Measurements from ENCODE around the gene LMF2.
A peak's percentile ranks its signal among the peaks of the same experiment; 100 is the strongest.

The LMF2 gene

DNA sequence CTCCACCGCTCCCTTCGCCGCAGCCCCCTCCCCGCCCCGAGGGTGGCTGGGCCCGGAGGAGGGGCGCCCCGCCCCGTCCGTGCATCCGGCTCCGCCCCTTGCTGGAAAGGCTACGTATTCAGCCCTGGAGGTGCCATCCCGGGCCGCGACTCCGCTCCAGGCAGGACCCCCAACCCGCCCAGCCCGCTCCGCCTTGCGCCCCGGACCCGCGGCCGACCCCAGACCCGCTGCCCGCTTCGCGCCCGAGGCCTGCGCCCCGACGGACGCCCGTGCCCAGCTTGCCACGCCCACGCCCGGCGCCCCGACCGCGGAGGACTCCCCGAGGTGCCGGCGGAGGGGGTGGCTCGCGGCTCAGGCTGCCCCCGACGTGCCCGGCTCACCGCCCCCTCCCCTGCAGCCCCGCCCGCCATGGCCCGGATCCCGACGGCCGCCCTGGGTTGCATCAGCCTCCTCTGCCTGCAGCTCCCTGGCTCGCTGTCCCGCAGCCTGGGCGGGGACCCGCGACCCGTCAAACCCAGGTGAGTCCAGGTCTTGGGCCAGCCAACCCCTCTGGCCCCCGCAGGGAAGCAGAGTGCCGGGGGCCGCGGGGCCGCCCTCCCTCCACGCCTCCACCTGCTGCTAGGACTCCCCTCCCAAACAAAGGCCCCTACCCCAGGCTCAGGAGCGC lies 25.9 kb downstream of the LMF2 start, which contains the start of gene ADM2:
TSS of gene ADM2 (plus strand) at position 104 of the 667 bp plus-strand sequence. CDS start at position 409, 305 bp downstream.
- DNase-seq = peak; percentile 53

DNA sequence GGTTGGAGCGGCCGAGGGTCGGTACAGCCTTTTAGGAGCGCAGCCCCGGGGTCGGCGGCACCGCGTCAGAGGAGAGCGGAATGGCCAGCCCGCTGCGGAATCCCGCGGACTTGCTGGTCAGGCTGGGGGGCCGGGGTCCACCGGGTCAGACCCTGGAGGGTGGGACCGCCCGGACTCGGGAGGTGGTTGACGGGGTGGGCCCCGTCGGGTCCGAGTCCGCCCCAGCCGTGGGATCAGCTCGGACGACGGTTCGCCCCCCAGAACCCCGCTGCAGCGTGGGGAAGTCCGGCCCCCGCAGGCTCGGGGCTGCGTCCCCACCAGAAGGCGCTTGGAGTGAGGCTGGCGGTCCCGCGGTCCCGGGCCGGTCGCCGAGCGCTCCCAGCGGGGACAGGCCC lies 26.5 kb downstream of the LMF2 start:
- DNase-seq = no peak

DNA sequence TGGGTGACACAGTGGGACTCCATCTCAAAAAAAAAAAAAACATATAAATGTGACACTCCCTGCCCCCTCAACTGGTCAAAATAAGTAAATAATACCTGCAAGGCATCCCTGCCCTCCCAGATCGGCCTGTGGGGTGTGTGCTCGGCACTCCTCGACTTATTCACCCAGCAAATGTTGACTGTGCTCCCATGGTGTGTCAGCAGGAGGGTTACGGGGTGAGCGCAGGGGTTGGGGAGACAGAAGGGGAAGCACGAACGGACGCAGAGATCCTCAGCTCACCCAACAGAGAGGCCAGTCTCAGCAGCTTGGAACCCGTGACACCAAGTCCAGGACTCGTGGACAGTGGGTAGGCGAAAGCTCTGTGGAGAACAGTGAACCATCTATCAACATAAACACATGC lies 27.8 kb downstream of the LMF2 start:
- no peak for DNase-seq

- no peak for DNase-seq
Observed at GRCh38 chr22:50477923-50478322, 29.6 kb downstream of the LMF2 start.

GRCh38 chr22:50476868-50477267 lies 30.6 kb downstream of the LMF2 start:
- no peak for DNase-seq

GRCh38 chr22:50475652-50476002 lies 31.9 kb downstream of the LMF2 start:
- DNase-seq = no peak

DNA sequence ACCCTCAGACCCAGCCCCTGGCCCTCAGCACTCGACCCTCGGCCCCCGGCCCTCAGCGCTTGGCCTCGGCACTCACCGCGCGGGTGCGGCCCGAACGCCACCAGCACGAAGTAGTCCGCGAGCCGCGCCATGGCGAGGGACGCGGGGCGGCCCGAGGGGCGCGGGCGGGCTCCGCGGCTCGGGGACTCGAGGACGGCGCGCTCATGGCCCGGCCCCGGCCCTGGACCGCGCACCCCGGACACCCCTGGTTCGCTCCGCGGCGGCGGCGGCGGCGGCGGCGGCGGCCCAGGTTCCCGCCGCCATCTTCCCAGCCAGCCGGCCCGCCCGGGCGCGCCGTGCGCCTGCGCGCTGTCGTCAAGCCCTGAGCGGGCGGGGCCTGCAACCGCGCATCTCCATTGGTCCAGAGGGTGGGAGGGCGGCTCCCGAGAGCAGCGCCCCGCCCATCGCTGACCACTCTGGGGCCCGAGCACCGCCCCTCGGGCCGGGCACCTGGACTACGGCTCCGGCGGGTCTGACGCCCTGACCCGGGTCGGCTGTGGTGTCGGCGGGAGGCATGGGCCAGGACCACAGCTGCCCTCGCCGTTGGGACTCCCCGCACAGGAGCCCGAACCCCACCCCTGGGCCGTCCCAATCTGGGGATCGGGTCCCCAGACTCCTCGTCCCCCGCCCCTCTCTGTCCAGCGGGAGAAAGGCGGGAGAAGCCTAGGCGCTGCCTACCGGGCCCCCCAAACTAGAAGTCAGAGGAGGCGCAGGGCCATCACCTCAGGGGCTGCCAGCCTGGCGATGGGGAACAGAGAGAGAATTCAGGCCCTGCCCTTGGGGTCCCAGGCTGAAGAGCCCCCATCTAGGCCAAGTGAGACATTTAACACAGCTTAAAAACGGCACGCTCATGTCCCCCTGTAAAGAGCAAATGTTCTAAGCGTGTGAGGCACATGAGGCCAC lies 32.5 kb downstream of the LMF2 start, which contains the start of gene SBF1:
TSS of gene SBF1 (minus strand) at position 326 of the 942 bp plus-strand sequence. CDS start at position 131, 195 bp downstream.
- peak; percentile 83 for DNase-seq

DNA sequence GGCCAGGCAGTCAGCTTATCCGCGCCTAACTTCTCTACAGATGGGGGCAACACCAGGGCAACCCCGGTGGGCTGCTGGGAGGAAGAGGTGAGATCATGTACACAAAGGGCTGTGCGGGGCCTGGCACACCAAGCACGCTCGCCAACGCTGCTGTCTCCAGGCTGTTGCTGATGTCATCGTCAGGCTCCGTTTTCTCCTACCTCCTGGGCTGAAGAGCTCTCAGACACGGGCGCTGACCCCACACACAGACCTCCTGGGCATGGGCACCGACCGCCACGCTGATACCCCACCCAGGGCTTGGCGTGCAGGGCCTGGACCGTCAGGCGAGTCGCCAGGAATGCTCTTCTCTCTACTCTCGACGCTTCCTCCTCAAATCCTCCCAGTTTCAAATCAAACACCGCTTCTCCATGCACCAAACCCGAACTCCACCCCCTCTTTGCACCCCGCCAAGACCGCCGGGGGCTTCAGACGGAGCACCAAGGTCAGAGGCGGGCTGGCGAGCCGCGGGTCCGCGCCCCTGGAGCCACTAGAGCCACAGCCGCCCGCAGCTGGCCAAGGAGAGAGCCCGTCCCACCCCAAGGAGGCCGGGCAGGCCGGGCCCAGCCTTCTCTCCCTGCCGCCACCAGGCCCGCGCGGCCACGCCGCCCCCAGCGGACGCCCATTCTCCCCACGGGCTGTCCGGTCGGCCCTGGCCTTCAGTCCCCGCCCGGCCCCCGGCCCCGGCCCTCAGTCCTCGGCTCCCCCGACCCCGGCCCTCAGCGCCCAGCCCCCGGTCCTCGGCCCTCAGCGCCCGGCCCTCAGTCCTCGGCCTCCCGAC lies 33.4 kb downstream of the LMF2 start:
- no peak for DNase-seq

GRCh38 chr22:50473088-50473487 lies 34.4 kb downstream of the LMF2 start:
- no peak for DNase-seq

- DNase-seq = no peak
Observed at GRCh38 chr22:50471962-50472361, 35.5 kb downstream of the LMF2 start.

DNA sequence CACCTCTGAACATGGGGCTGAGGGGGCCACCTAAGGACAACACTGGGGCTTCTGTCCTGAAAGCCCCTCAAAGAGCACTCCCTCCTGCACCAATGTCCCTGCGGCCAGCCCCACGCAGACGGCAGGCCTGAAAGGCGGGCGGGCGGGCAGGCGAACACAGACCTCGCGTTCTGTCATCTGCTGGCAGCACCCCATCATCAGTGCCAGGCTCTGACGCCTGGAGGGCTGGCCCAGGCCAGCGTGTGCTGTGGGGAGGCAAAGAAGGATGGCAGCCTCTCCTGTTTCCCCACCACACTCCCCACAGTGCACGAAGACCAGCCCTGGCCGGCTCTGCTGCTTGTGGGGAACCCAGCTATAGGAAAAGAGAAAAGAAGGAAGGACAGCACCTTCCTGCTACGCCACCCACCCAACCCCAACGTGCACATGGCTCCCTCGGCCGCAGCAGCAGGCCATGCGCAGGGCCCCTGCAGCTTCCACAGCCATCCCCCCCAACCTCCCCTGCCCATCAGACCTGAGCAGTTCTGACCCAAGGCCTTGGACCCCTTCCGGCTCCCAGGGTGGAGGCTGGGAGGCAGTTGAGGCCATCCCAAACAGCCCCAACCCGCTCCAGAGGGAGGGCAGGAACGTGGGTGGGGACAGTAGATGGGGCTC lies 36.2 kb downstream of the LMF2 start:
- DNase-seq = no peak

GRCh38 chr22:50470491-50470890 lies 37.0 kb downstream of the LMF2 start:
- no peak for DNase-seq

DNA sequence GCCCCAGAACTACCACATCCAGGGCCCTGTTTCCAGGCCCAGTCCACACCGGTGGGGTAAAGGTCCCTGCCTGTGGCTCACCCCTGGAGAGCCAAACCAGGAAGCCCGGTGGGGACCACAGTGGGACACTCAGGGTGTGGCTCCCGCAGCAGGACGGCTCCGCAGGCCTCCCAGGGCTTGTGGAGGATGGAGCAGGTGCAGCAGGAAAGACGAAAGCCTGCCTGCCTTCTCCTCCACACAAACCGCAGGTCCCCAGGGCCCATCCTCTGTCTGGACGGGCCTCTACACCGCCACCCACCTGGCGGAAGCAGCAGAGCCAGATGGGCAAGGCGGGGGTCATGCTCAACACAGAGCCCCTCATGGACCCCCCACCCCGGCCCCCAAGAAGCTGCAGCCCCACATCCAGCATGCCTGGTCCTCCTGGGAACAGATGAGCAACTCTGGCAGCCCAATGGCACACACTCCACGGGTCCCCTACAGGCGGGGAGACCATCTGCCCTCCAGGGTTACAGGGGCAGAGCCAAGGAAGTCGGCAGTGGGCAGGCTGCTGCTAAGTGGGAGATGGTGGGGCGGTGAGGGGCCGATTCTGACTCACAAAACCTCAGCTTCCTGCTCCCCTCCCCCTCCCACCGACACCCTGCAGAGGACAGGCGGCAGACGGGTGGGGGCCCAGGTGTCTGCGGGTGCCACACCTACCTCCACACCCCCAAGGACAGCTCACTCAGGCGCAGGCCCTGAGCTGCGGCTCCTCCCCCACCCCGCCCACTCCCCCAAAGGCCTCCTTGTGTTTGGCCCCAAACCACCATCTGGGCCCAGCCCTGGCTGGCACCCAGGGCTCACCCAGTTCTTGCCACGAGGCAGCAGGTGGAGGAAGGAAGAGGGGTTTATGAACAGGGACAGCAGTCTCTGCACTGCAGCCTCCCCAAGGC lies 37.9 kb downstream of the LMF2 start:
- peak; percentile 94 for DNase-seq

DNA sequence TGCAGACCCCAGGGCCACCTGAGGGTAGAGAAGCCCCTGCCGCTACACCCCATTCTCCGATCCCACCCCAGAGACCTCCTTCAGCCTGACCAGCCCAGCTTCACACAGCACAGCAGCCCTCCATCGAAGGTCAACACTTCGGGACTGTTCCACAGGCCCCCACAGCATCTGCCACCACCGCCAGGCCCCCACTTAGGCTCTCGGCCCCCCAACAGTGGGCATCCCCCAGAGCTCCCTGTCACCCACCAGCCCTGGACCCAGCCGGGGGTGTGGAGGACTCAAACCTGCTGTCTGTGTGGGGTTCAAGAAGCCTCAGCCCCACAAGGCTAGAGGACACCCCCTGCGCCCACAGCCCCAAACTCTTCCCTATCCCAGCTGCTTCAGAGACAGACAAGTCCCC lies 38.9 kb downstream of the LMF2 start:
- DNase-seq = no peak

- no peak for DNase-seq
Observed at GRCh38 chr22:50467773-50468440, 39.6 kb downstream of the LMF2 start.

GRCh38 chr22:50467341-50467740 lies 40.2 kb downstream of the LMF2 start:
- DNase-seq = no peak

DNA sequence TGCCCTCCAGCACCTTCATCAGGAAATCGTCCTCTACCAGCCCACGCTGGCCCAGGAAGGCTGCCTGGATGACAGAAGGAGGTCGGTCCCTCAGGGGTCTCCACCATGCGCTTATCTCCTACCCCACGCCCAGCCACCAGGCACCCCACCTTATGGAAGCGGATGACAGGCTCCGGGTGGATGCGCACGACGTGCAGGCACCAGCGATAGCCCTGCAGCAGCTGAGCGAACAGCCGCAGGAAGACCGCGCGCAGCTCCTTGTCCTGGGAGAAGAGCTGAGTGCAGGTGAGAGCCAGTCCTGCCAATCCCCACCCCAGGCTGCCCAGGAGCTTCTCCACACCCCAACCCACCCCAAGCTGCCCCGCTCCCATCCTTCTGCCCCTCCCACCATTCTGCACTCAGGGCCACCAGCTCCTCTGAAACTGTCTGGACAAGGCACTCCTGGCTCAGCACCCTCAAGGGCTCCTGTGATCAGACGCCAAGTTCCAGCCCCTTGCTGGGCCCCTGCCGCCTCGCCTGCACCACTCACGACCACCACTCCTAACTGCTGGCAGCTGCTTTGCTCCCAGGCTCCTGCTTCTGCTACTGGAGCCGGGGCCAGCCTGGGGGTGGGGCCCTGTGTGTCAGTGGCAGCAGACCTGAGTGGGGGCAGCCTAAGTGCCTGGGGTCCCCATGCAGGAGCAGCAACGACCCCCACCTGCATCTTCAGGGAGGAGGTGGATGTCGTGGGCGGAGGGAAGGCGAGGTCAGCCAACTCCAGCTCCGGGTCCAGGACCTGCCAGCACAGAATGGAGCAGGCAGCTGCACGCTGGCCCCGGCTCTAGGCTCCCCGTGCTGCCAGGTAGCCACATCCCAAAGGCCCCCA lies 42.2 kb downstream of the LMF2 start:
- no peak for DNase-seq

DNA sequence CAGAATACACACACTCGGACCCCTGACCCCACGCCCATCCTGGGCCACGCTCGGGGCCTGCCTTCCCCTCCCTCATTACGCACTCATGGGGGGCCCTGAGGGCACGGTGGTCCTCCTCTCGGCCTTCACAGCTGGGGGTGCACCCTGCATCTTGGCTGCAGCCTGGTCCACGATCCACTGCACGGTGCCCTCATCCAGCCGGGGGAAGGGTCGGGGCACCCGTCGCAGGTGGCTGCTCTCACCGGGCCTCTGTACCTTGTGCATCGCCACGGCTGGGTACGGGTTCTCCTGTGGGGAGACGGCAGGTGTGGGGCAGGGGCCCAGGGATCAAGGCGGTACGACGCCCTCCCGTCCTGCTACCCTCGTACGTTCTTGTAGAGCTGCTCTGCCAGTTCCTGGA lies 43.1 kb downstream of the LMF2 start:
- DNase-seq = no peak

- DNase-seq = no peak
Observed at GRCh38 chr22:50463188-50463900, 44.2 kb downstream of the LMF2 start.
